HL-60 (cell line): ENCODE results near the gene CBLN3.

Experiments
- DNase-seq, 2 experiments: peaks; one replicate each; pipeline ENCODE4 v3.0.0-alpha.2; 2010 to 2020; ENCODE audit warnings: low read depth in 1 of 2, low spot score in 1 of 2
- H3K27ac ChIP-seq: fragments of 250-450 bp; sonication (Bioruptor Pico); replicated peaks from 2 replicates; pipeline ENCODE4 v1.5.1; 2020; ENCODE audit warnings: mild to moderate bottlenecking, moderate library complexity
- H3K27me3 ChIP-seq: fragments of 250-450 bp; sonication (Bioruptor Pico); 2 replicates; pipeline ENCODE4 v1.5.1; 2021; ENCODE audit warnings: mild to moderate bottlenecking, moderate library complexity; ENCODE audit not compliant: insufficient read depth, poor library complexity, severe bottlenecking
- H3K4me3 ChIP-seq: replicated peaks from 2 replicates; pipeline ENCODE4 v1.5.1; 2011; ENCODE audit warnings: mild to moderate bottlenecking, control low read depth, low read length; ENCODE audit not compliant: insufficient read depth
- GABPA ChIP-seq: IDR thresholded peaks from 2 replicates; pipeline ENCODE4 v1.6.1; 2012; ENCODE audit warnings: low read depth
- POLR2AphosphoS5 ChIP-seq: IDR thresholded peaks from 2 replicates; pipeline ENCODE4 v1.6.1; 2012; ENCODE audit warnings: low read depth
- SPI1 ChIP-seq: IDR thresholded peaks from 2 replicates; pipeline ENCODE4 v1.6.1; 2012; ENCODE audit warnings: low read depth, mild to moderate bottlenecking, borderline replicate concordance
- TF ChIP-seq, protein P1 (sequence below): IDR thresholded peaks from 2 replicates; pipeline ENCODE4 v1.6.1; 2012; ENCODE audit warnings: low read depth; ENCODE audit not compliant: insufficient replicate concordance
- TF ChIP-seq, protein P2 (sequence below): IDR thresholded peaks from one replicate; pipeline ENCODE4 v1.5.1; 2011; ENCODE audit warnings: low read length, control low read depth, inconsistent platforms; ENCODE audit not compliant: insufficient read depth

CBLN3 gene

GRCh38 chr14:24438223-24439097 lies 9.0 kb upstream of the CBLN3 start:
- TF ChIP-seq POLR2AphosphoS5 (no peak), SPI1 (0 out of 2 replicates have a peak, but pooled peaks have one; percentile 5), GABPA (no peak)
- TF ChIP-seq, protein P1, sequence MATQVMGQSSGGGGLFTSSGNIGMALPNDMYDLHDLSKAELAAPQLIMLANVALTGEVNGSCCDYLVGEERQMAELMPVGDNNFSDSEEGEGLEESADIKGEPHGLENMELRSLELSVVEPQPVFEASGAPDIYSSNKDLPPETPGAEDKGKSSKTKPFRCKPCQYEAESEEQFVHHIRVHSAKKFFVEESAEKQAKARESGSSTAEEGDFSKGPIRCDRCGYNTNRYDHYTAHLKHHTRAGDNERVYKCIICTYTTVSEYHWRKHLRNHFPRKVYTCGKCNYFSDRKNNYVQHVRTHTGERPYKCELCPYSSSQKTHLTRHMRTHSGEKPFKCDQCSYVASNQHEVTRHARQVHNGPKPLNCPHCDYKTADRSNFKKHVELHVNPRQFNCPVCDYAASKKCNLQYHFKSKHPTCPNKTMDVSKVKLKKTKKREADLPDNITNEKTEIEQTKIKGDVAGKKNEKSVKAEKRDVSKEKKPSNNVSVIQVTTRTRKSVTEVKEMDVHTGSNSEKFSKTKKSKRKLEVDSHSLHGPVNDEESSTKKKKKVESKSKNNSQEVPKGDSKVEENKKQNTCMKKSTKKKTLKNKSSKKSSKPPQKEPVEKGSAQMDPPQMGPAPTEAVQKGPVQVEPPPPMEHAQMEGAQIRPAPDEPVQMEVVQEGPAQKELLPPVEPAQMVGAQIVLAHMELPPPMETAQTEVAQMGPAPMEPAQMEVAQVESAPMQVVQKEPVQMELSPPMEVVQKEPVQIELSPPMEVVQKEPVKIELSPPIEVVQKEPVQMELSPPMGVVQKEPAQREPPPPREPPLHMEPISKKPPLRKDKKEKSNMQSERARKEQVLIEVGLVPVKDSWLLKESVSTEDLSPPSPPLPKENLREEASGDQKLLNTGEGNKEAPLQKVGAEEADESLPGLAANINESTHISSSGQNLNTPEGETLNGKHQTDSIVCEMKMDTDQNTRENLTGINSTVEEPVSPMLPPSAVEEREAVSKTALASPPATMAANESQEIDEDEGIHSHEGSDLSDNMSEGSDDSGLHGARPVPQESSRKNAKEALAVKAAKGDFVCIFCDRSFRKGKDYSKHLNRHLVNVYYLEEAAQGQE, result no peak
- TF ChIP-seq, protein P2, sequence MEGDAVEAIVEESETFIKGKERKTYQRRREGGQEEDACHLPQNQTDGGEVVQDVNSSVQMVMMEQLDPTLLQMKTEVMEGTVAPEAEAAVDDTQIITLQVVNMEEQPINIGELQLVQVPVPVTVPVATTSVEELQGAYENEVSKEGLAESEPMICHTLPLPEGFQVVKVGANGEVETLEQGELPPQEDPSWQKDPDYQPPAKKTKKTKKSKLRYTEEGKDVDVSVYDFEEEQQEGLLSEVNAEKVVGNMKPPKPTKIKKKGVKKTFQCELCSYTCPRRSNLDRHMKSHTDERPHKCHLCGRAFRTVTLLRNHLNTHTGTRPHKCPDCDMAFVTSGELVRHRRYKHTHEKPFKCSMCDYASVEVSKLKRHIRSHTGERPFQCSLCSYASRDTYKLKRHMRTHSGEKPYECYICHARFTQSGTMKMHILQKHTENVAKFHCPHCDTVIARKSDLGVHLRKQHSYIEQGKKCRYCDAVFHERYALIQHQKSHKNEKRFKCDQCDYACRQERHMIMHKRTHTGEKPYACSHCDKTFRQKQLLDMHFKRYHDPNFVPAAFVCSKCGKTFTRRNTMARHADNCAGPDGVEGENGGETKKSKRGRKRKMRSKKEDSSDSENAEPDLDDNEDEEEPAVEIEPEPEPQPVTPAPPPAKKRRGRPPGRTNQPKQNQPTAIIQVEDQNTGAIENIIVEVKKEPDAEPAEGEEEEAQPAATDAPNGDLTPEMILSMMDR, result no peak
- no peak for DNase-seq
- no peaks in the 10 kb centered on the region for H3K27me3 ChIP-seq
- no peak overlapping the region for H3K27ac ChIP-seq
- H3K4me3 ChIP-seq, result no peak overlapping the region

GRCh38 chr14:24437736-24438067 lies 8.2 kb upstream of the CBLN3 start:
- no peak for DNase-seq
- H3K27ac ChIP-seq, result no peak overlapping the region
- H3K4me3 ChIP-seq, result no peak overlapping the region
- no peaks in the 10 kb centered on the region for H3K27me3 ChIP-seq
- TF ChIP-seq, protein P1, result no peak
- TF ChIP-seq POLR2AphosphoS5 (no peak), GABPA (no peak), SPI1 (no peak)
- TF ChIP-seq, protein P2, result no peak

GRCh38 chr14:24437020-24437735 lies 7.7 kb upstream of the CBLN3 start:
- Histone ChIP-seq H3K27me3 (no peaks in the 10 kb centered on the region), H3K27ac (no peak overlapping the region), H3K4me3 (no peak overlapping the region)
- TF ChIP-seq GABPA, result no peak
- TF ChIP-seq POLR2AphosphoS5, result no peak
- TF ChIP-seq SPI1, result no peak
- TF ChIP-seq, protein P2, result no peak
- TF ChIP-seq, protein P1, result no peak
- no peak for DNase-seq
